Body of pancreas (tissue), 4 donors: ENCODE data around the gene GSDMA.

ENCODE experiments used
- POLR2A ChIP-seq, 3 donors: fragments of 450-650 bp; IDR thresholded peaks; one replicate each; pipeline ENCODE4 v1.6.1; 2016; ENCODE audit warnings: antibody characterized with exemption in 3 of 3, mild to moderate bottlenecking in 2 of 3
- TF ChIP-seq, protein P1 (sequence below), 7 experiments: fragments of 450-650 bp in 4 of 7; fragments of 200-600 bp in 3 of 7; sonication (generic) in 3 of 7; IDR thresholded peaks; one replicate each; pipeline ENCODE4 v1.5.1; 2016 to 2019; ENCODE audit warnings: antibody characterized with exemption in 7 of 7

DNA sequence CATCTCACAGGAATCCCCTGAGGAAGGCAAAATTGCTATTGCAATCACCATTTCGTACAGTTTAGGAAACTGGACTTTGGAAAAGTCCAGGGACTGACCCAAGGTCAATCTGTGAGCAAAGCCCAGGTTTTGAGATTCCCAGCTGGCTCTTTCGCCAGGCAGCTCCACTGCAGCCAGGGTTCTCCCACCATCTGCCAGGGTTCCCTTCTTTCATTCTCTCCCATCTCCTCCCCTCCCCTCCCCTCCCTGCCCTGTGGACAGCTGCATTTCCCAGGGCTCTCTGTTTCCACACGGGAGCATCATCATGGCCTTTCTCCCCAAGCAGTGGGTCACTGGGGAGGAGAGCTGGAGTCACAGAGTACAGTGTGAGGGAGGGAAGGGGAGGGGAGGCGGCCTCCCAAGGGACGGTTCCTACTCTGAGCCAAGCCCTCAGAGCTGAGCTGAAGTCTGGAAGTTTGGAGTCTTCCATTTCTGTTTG, 11.9 kb upstream of the GSDMA start:
- TF ChIP-seq, protein P1, sequence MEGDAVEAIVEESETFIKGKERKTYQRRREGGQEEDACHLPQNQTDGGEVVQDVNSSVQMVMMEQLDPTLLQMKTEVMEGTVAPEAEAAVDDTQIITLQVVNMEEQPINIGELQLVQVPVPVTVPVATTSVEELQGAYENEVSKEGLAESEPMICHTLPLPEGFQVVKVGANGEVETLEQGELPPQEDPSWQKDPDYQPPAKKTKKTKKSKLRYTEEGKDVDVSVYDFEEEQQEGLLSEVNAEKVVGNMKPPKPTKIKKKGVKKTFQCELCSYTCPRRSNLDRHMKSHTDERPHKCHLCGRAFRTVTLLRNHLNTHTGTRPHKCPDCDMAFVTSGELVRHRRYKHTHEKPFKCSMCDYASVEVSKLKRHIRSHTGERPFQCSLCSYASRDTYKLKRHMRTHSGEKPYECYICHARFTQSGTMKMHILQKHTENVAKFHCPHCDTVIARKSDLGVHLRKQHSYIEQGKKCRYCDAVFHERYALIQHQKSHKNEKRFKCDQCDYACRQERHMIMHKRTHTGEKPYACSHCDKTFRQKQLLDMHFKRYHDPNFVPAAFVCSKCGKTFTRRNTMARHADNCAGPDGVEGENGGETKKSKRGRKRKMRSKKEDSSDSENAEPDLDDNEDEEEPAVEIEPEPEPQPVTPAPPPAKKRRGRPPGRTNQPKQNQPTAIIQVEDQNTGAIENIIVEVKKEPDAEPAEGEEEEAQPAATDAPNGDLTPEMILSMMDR (IDR thresholded peaks at IDR 0.05): no peak
- TF ChIP-seq POLR2A (IDR thresholded peaks at IDR 0.05): no peak
